Measurements from ENCODE around the gene FAAP20. TPM values are rescaled to one million over a fixed set of nuclear protein-coding genes. Genes with fewer than 3 reads are reported as not detected.

FAAP20 gene
- total RNA-seq, 1 experiment from 2014 or later, result 72.1 TPM

DNA sequence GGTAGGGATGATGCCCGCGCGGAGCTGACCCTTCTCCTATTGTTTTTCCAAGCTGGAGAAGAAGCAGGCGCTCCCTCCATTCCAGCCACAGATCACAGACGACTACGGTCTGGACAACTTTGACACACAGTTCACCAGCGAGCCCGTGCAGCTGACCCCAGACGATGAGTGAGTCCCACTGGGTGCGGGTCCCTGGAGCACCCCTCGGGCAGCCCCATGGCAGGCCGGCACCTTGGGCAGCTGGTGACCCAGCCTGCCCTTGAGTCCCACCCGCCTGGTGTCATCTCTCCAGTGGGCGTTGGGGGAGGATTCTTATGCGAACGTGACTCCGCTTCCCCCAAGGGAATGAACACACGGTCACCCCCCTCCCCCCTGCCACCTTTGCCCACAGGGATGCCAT, 10.0 kb downstream of the FAAP20 start:
- BruUV-seq (replicated peaks), result no TSS peak

DNA sequence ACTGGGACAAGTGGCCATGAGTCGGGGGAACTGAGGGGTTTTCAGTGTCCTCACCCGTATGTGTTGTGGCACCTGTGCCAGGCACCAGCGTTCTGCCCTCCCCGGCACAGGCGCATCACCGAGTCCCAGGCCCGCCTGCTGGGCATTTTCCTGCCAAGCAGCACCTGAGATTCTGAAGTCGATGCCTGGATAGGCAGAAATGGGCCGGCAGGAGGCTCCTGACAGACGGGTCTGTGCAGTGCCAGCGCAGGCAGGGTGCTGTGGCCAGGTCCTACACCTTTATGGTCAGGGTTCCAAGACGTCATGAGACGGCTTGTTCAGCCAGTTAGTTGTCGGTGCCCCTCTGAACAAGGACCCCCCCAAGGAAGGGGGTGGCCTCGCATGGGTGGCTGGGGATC, 10.6 kb downstream of the FAAP20 start:
- Histone ChIP-seq H3F3A (ENCODE audit: insufficient read depth, low read depth) (0 out of 2 replicates have a peak, but pooled peaks cover 6% of the 10 kb centered on the region), H3K27me3 (ENCODE audit: insufficient read depth, low read depth) (no peaks in the 10 kb centered on the region), H3K9me3 (ENCODE audit: insufficient read depth, low read depth) (no peaks in the 10 kb centered on the region), H3K79me2 (ENCODE audit: low read depth) (no peaks in the 10 kb centered on the region), H3K4me2 (no peak overlapping the region), H3K36me3 (ENCODE audit: low read depth) (no peaks in the 10 kb centered on the region), H3K4me1 (replicated peaks; ENCODE audit: insufficient read depth) (no peaks in the 10 kb centered on the region), H3K4me3 (no peak overlapping the region), H2AFZ (no peak overlapping the region), H4K20me1 (ENCODE audit: insufficient read depth) (no peaks in the 10 kb centered on the region; the same call in 1 of the 2 replicates), H3K27ac (no peak overlapping the region), H3K9me2 (ENCODE audit: insufficient read depth) (no peaks in the 10 kb centered on the region)
- no peak for DNase-seq
- intact Hi-C loops (cut with micrococcal nuclease; ENCODE audit: unreplicated experiment), result no loop called here
- ChIA-PET CTCF (no interaction called here), POLR2A (ENCODE audit: unreplicated experiment) (no interaction called here)
- TF ChIP-seq, protein P1, sequence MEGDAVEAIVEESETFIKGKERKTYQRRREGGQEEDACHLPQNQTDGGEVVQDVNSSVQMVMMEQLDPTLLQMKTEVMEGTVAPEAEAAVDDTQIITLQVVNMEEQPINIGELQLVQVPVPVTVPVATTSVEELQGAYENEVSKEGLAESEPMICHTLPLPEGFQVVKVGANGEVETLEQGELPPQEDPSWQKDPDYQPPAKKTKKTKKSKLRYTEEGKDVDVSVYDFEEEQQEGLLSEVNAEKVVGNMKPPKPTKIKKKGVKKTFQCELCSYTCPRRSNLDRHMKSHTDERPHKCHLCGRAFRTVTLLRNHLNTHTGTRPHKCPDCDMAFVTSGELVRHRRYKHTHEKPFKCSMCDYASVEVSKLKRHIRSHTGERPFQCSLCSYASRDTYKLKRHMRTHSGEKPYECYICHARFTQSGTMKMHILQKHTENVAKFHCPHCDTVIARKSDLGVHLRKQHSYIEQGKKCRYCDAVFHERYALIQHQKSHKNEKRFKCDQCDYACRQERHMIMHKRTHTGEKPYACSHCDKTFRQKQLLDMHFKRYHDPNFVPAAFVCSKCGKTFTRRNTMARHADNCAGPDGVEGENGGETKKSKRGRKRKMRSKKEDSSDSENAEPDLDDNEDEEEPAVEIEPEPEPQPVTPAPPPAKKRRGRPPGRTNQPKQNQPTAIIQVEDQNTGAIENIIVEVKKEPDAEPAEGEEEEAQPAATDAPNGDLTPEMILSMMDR (conservative IDR thresholded peaks at IDR 0.05), result no peak
- TF ChIP-seq EZH2 (IDR thresholded peaks at IDR 0.05; ENCODE audit: low read depth), result no peak
- BruUV-seq (replicated peaks), result no TSS peak

More for the DNA sequence above, 10.0 kb downstream of the FAAP20 start:
- H2AFZ ChIP-seq, result no peak overlapping the region
- POLR2A ChIA-PET (ENCODE audit: unreplicated experiment), result no interaction called here
- DNase-seq, result no peak
- H3K9me3 ChIP-seq (ENCODE audit: insufficient read depth, low read depth), result no peaks in the 10 kb centered on the region
- 0 out of 2 replicates have a peak, but pooled peaks cover 6% of the 10 kb centered on the region for H3F3A ChIP-seq (ENCODE audit: insufficient read depth, low read depth)
- H3K4me3 ChIP-seq, result no peak overlapping the region
- H3K79me2 ChIP-seq (ENCODE audit: low read depth), result no peaks in the 10 kb centered on the region
- H3K36me3 ChIP-seq (ENCODE audit: low read depth), result no peaks in the 10 kb centered on the region
- intact Hi-C loops (cut with micrococcal nuclease; ENCODE audit: unreplicated experiment), result no loop called here
- CTCF ChIA-PET, result no interaction called here
- H3K4me2 ChIP-seq, result no peak overlapping the region
- H3K9me2 ChIP-seq (ENCODE audit: insufficient read depth), result no peaks in the 10 kb centered on the region
- no peak overlapping the region for H3K27ac ChIP-seq
- H3K4me1 ChIP-seq (replicated peaks; ENCODE audit: insufficient read depth), result no peaks in the 10 kb centered on the region
- no peak for TF ChIP-seq EZH2 (IDR thresholded peaks at IDR 0.05; ENCODE audit: low read depth)
- TF ChIP-seq, protein P1 (conservative IDR thresholded peaks at IDR 0.05), result no peak
- H3K27me3 ChIP-seq (ENCODE audit: insufficient read depth, low read depth), result no peaks in the 10 kb centered on the region
- no peaks in the 10 kb centered on the region; the same call in 1 of the 2 replicates for H4K20me1 ChIP-seq (ENCODE audit: insufficient read depth)

GRCh38 chr1:2182376-2182775, 12.2 kb downstream of the FAAP20 start:
- H3K27me3 ChIP-seq (ENCODE audit: insufficient read depth, low read depth), result no peaks in the 10 kb centered on the region
- no peaks in the 10 kb centered on the region for H3K36me3 ChIP-seq (ENCODE audit: low read depth)
- ChIA-PET POLR2A (ENCODE audit: unreplicated experiment) (no interaction called here), CTCF (no interaction called here)
- 0 out of 2 replicates have a peak, but pooled peaks cover 6% of the 10 kb centered on the region for H3F3A ChIP-seq (ENCODE audit: insufficient read depth, low read depth)
- TF ChIP-seq, protein P1 (conservative IDR thresholded peaks at IDR 0.05), result no peak
- no peak for TF ChIP-seq EZH2 (IDR thresholded peaks at IDR 0.05; ENCODE audit: low read depth)
- no TSS peak for BruUV-seq (replicated peaks)
- no peak overlapping the region for H3K4me2 ChIP-seq
- H3K9me2 ChIP-seq (ENCODE audit: insufficient read depth), result no peaks in the 10 kb centered on the region
- DNase-seq, result no peak
- intact Hi-C loops (cut with micrococcal nuclease; ENCODE audit: unreplicated experiment), result no loop called here
- no peaks in the 10 kb centered on the region for H3K79me2 ChIP-seq (ENCODE audit: low read depth)
- H3K4me1 ChIP-seq (replicated peaks; ENCODE audit: insufficient read depth), result no peaks in the 10 kb centered on the region
- no peak overlapping the region for H2AFZ ChIP-seq
- H3K4me3 ChIP-seq, result no peak overlapping the region
- H3K9me3 ChIP-seq (ENCODE audit: insufficient read depth, low read depth), result no peaks in the 10 kb centered on the region
- no peaks in the 10 kb centered on the region; the same call in 1 of the 2 replicates for H4K20me1 ChIP-seq (ENCODE audit: insufficient read depth)
- no peak overlapping the region for H3K27ac ChIP-seq

All from PC-9 (cell line).